DMS114 treated with DMSO at 0.1 percent for 48 hours (cell line): ENCODE results near the gene KIF16B.
"Not testable (repeated sequence)": the region's sequence is repeated elsewhere in the genome, so short reads cannot be mapped to it uniquely, and the experiment has no call there.

Experiments used
- DNase-seq: peaks from one replicate; lab custom pipeline; 2025; ENCODE audit not compliant: unreplicated experiment; lab: John Stamatoyannopoulos, UW

The KIF16B gene

GRCh38 chr20:16267526-16267925 is 305.7 kb downstream of the KIF16B start:
- DNase-seq = no peak

DNA sequence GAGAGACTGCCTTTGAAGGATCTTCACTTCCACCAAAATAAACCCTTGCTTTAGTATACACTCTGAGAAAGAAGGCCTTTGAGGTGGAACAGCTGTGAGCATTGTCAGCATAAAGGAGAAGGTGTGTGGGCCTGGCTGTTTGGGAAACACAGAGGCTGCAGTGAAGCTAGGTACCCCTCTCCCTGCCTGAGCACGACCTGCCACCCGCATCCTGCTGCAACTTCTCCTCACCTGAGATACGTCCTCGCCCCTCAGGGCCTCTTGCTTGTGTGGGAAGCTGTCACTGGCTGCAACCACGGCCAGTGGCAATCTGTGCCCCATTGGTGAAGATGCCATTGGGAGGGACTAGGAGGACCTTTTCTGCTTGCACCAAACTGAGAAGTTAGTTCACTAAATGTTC is 307.9 kb downstream of the KIF16B start:
- no peak for DNase-seq

DNA sequence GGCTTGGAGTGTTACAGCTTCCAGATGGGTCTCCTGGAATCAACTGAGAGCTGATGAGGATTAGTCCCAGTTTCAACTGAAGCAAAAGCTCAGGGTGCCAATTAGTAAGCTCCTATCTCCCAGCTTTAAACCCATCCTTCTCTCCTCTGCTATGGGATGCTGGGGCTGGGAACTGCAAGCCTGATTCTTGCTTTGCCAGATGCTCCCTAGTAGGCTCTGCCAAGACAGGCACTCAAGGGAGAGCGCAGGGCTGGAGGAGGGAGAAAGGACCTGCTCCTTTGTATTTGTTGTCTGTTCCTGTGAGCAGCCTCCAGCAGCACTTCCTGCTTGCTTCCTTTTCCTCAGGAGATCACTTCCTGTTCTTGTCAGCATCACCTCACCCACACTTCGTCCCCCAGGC is 309.7 kb downstream of the KIF16B start:
- DNase-seq = no peak

GRCh38 chr20:16262594-16262993 is 310.7 kb downstream of the KIF16B start:
- no peak for DNase-seq

DNA sequence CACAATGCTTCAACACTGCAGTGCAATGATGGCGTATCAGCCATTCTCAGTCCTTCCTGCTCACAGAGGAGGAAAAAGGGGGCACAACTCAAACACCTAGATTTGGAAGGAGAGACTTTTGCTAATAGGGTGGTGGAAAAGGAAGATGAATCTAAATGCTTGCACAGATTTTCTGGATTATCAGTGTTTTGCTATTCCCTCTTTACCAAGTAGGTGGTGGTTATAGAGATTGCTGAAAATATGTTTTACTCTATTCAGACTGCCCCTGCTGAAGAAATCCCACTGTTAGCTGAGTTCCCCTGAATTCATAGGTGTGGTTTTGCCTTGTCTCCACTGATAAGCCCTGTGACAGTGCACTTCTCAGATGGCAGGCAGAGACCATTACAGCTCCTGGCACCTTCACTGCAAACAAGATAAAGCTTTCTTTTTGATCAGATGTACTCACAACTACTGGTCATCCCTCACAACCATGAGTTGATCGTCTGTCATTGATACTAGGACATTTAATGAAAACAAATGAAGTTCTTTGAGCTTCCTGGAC is 311.4 kb downstream of the KIF16B start:
- no peak for DNase-seq

GRCh38 chr20:16260911-16261310 is 312.3 kb downstream of the KIF16B start:
- DNase-seq = no peak

DNA sequence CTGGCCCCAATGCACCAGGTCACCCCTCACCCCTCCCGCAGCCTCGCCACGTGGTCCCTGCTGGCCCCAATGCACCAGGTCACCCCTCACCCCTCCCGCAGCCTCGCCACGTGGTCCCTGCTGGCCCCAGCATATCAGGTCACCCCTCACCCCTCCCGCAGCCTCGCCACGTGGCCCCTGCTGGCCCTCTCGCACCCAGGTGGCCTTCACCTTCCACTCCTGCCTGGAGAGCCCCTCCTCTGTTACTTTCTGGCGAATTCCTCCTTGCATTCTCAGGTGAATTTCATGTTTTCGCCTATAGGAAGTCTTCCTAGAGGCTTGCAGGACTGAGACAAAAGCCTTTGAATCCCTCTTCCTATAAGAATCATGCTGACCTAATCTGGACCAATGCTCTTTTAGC is 313.1 kb downstream of the KIF16B start:
- DNase-seq = not testable (repeated sequence)

GRCh38 chr20:16258766-16259165 is 314.5 kb downstream of the KIF16B start:
- no peak for DNase-seq

GRCh38 chr20:16257813-16258430 is 315.3 kb downstream of the KIF16B start:
- DNase-seq = no peak

GRCh38 chr20:16257021-16257420 is 316.2 kb downstream of the KIF16B start:
- no peak for DNase-seq

GRCh38 chr20:16246870-16247269 is 326.4 kb downstream of the KIF16B start:
- DNase-seq = no peak

DNA sequence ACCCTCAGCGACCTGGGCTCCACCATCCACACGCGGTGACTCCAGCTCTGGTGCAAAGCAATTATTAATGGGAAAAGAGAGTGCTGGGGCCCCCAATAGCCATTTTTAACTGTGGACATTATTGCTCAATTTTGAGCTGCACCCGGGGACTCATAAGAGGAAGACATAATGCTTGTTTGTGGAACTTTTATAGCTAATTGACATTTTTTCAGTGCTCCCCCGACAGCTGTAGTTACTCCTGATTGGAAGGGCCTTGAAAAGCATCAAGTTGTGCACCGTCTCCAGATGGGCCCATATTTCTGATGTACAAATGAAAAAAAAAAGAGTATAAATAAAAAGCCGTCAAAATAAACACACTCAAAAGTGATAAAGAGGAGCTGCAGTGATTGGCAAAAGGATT is 327.0 kb downstream of the KIF16B start:
- DNase-seq = no peak

GRCh38 chr20:16245879-16246278 is 327.4 kb downstream of the KIF16B start:
- DNase-seq = no peak

DNA sequence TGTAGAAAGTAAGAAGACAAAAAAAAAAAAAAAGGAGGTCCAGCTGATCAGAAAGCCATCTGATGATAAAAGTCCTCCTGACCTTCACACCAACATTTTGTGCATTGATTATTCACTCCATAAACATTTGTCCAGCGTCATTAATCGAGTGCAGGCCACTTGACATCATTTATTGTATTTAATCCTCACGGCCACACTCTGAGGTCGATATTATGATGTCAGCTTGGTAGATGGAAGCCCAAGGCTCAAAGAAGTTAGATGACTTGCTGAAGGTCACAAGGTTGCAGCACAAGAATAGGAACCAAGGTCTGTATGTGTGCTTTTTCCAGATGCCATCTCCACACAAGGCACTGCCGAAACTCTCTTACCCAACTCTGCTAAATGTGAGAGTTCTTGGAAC is 328.4 kb downstream of the KIF16B start:
- no peak for DNase-seq

DNA sequence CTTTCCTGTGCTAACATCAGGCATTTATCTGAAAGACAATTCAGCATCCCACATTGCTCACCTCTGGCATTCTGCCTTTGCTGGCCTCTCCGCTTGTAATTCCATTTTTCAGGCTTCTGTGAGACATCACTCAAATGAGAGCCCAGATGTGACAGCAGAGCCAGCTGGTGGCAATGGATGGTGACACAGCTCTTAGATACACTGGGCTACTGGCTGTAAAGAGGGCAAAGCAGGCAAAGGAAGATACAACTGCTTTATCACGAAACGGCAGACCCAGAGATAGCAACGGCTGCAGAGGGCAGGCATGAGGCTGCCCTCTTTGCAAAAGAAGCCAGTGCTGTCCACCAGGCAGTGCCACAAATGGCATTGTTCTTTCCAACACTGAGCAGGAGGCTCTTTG is 329.8 kb downstream of the KIF16B start:
- no peak for DNase-seq

DNA sequence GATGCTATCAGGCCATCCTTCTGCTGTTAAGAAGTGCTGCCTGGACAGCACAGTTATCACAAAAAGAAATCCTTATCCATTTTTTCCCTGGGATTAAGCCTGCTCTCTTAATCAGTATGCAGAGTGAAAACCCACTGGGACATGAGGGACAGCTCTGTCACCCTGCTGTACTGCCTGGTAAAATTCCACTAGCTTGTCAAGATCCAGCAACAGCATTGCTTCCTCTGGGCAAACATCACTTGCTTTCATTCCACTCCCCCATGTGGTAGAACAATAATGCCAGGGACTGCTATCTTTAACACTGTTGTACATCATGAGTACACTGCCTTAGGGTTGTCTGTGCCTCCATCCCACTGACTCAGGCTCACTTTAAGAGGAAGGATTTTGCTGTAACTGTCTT is 331.3 kb downstream of the KIF16B start:
- DNase-seq = no peak

- no peak for DNase-seq
These were observed 332.9 kb downstream of the KIF16B start for GRCh38 chr20:16240355-16240754.

GRCh38 chr20:16236589-16237241 is 336.5 kb downstream of the KIF16B start:
- DNase-seq = no peak

DNA sequence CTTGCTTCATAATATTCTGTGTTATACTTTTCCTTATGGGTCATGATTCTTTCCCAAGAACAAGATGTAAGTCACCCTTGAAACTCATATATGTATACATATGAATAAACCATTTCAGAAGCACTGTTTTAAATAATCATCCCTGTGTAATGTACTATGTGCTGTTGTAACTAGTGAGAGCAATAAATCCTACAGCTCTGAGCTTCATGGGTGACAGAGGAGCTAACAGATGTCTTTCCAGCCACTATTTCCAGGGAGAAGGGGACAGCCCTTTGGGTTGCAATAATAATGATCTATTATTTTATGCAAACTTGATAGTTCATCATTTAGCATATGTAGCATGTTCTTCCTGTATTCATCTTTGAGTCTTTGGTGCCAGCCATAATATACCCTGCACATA is 342.8 kb downstream of the KIF16B start:
- no peak for DNase-seq

DNA sequence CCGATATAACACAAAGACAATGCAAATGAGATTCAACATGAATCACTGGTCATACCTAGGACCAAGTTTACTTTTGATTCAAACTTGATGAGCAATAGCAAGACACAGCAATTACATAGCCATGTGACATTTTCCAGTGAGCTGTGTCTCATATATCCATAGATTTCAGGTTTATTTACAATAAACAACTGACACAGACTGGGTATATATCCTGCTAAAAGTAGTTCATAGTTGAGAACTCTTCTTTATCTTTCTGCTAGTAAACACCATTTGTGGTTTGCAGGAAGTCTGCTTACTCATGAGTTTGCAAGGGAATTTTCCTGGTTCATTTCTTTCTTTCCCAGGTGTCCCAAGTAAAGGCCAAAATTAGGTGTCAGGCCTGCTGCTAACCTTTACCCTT is 343.4 kb downstream of the KIF16B start:
- no peak for DNase-seq

- no peak for DNase-seq
These were observed 344.5 kb downstream of the KIF16B start for GRCh38 chr20:16228722-16229121.

GRCh38 chr20:16226961-16227360 is 346.3 kb downstream of the KIF16B start:
- DNase-seq = not testable (repeated sequence)

- DNase-seq = no peak
These were observed 348.4 kb downstream of the KIF16B start for GRCh38 chr20:16224836-16225235.
